Endothelial cell of umbilical vein (primary cell): ENCODE measurements around the gene AP4S1. TPM values are rescaled to one million over a fixed set of nuclear protein-coding genes. Genes with fewer than 3 reads are reported as not detected.

Experiments used
- BruUV-seq: library from RNA; stranded (reverse); fragments of 400-500 nt; replicated peaks from 2 replicates; lab custom pipeline; 2021; lab: Mats Ljungman, UMichigan
- CTCF ChIA-PET: fragments of 300-600, 350-600 bp; sonication (Branson Sonifier 250); formaldehyde crosslinking; loops from one replicate; lab custom pipeline; 2021; ENCODE audit warnings: antibody characterized with exemption, inconsistent platforms; lab: Charles Lee
- POLR2A ChIA-PET: fragments of 300-600, 350-600 bp; sonication (Branson Sonifier 250); formaldehyde crosslinking; loops from one replicate; lab custom pipeline; 2021; ENCODE audit warnings: antibody characterized with exemption, inconsistent platforms; lab: Charles Lee
- DNase-seq: peaks from one replicate; pipeline ENCODE4 v3.0.0-alpha.2; 2011; ENCODE audit warnings: low read depth, low spot score
- FAIRE-seq: peaks from 2 replicates; lab custom pipeline; 2011; peaks lifted over from hg19 to GRCh38; lab: Jason Lieb, UNC
- H2AFZ ChIP-seq: 2 replicates; pipeline ENCODE4 v1.6.0; 2012; ENCODE audit warnings: low read depth, low read length, control low read depth, inconsistent platforms
- H3K27ac ChIP-seq: 2 replicates; pipeline ENCODE4 v1.5.1; 2011; ENCODE audit warnings: low read depth, mild to moderate bottlenecking, control low read depth, low read length, moderate library complexity; ENCODE audit not compliant: insufficient read depth
- H3K27me3 ChIP-seq, 2 experiments: 2 replicates each; pipeline versions ENCODE4 v1.6.0 to v1.6.1; 2011; ENCODE audit warnings: low read length in 2 of 2, mixed read lengths in 1 of 2; ENCODE audit not compliant: control insufficient read depth in 2 of 2, insufficient read depth in 2 of 2
- H3K36me3 ChIP-seq, 2 experiments: 2 replicates in 1 of 2; 3 replicates in 1 of 2; pipeline ENCODE4 v1.5.1; 2011; ENCODE audit warnings: low read length in 2 of 2, mild to moderate bottlenecking in 1 of 2, moderate library complexity in 1 of 2; ENCODE audit not compliant: control insufficient read depth in 2 of 2, insufficient read depth in 2 of 2; ENCODE audit errors: extremely low read depth in 1 of 2
- H3K4me1 ChIP-seq: 3 replicates; pipeline ENCODE4 v1.5.1; 2011; ENCODE audit warnings: mild to moderate bottlenecking, low read length; ENCODE audit not compliant: control insufficient read depth, insufficient read depth; ENCODE audit errors: extremely low read depth
- H3K4me2 ChIP-seq: 2 replicates; pipeline ENCODE4 v1.6.1; 2011; ENCODE audit warnings: low read length, control low read depth, mixed read lengths; ENCODE audit not compliant: insufficient read depth
- H3K4me3 ChIP-seq, 3 experiments: fragments of 200-600 bp in 1 of 3; sonication (generic), shearing (Covaris generic) in 1 of 3; replicated peaks in 1 of 3; 2 replicates each; pipeline ENCODE4 v1.5.1; 2011 to 2016; ENCODE audit warnings: control low read depth in 3 of 3, low read length in 3 of 3, mild to moderate bottlenecking in 2 of 3, inconsistent platforms in 1 of 3, low read depth in 1 of 3, moderate library complexity in 1 of 3; ENCODE audit not compliant: insufficient read depth in 1 of 3
- H3K79me2 ChIP-seq: 2 replicates; pipeline ENCODE4 v1.6.0; 2012; ENCODE audit warnings: low read length, inconsistent platforms; ENCODE audit not compliant: control insufficient read depth, insufficient read depth
- H3K9ac ChIP-seq: replicated peaks from 2 replicates; pipeline ENCODE3; 2011; ENCODE audit warnings: low read length, control low read depth; ENCODE audit not compliant: insufficient read depth; ENCODE audit errors: extremely low read depth
- H3K9me1 ChIP-seq: replicated peaks from 3 replicates; pipeline ENCODE4 v1.6.0; 2011; ENCODE audit warnings: mild to moderate bottlenecking, low read length; ENCODE audit not compliant: control insufficient read depth, insufficient read depth; ENCODE audit errors: extremely low read depth
- H3K9me3 ChIP-seq: replicated peaks from 2 replicates; pipeline ENCODE4 v1.5.1; 2012; ENCODE audit warnings: low read length, inconsistent platforms; ENCODE audit not compliant: control insufficient read depth, insufficient read depth
- H4K20me1 ChIP-seq: replicated peaks from 2 replicates; pipeline ENCODE3; 2011; ENCODE audit warnings: mild to moderate bottlenecking, low read length; ENCODE audit not compliant: control insufficient read depth, insufficient read depth; ENCODE audit errors: extremely low read depth
- CTCF ChIP-seq, 2 donors: IDR thresholded peaks; 1 replicate in 1 of 2; 2 replicates in 1 of 2; pipeline ENCODE4 v1.5.1; 2011; ENCODE audit warnings: low read length in 2 of 2, mild to moderate bottlenecking in 2 of 2, moderate library complexity in 2 of 2, control low read depth in 1 of 2, inconsistent platforms in 1 of 2, low read depth in 1 of 2; ENCODE audit not compliant: insufficient read depth in 1 of 2; ENCODE audit errors: extremely low read depth in 1 of 2
- EZH2 ChIP-seq: IDR thresholded peaks from 2 replicates; pipeline ENCODE4 v1.6.1; 2012; ENCODE audit warnings: borderline replicate concordance, low read depth, mild to moderate bottlenecking, moderate library complexity, low read length, inconsistent platforms; ENCODE audit not compliant: severe bottlenecking
- FOS ChIP-seq: IDR thresholded peaks from 2 replicates; pipeline ENCODE4 v1.6.1; 2011; ENCODE audit warnings: mild to moderate bottlenecking, low read length, moderate library complexity, borderline replicate concordance; ENCODE audit not compliant: insufficient read depth
- GATA2 ChIP-seq: IDR thresholded peaks from 2 replicates; pipeline ENCODE4 v1.7.0; 2011; ENCODE audit warnings: low read depth, mild to moderate bottlenecking, moderate library complexity, mixed read lengths, low read length; ENCODE audit not compliant: insufficient read length, insufficient read depth
- JUN ChIP-seq: IDR thresholded peaks from 2 replicates; pipeline ENCODE4 v1.6.1; 2011; ENCODE audit warnings: borderline replicate concordance, low read depth; ENCODE audit not compliant: insufficient read length, insufficient read depth
- MAX ChIP-seq: IDR thresholded peaks from 2 replicates; pipeline ENCODE4 v1.6.1; 2011; ENCODE audit not compliant: insufficient read depth, insufficient read length
- MYC ChIP-seq: IDR thresholded peaks from one replicate; pipeline ENCODE4 v1.6.1; 2011; ENCODE audit warnings: mild to moderate bottlenecking, low read depth, low read length
- POLR2A ChIP-seq: IDR thresholded peaks from 2 replicates; pipeline ENCODE4 v1.6.1; 2012; ENCODE audit warnings: low read depth, mild to moderate bottlenecking, control low read depth, low read length
- POLR2AphosphoS5 ChIP-seq: IDR thresholded peaks from 2 replicates; pipeline ENCODE4 v1.6.1; 2012; ENCODE audit warnings: low read depth, mild to moderate bottlenecking, control low read depth, low read length, moderate library complexity; ENCODE audit not compliant: insufficient read depth
- dilution Hi-C: fragments of 300-500 bp; cut with MboI; formaldehyde crosslinking; loops from one replicate; pipeline ENCODE4 v1.15.0; 2019; ENCODE audit warnings: low sequenced_read_pairs; ENCODE audit not compliant: extremely low pct_ligation_motif_present
- intact Hi-C: fragments of 100-400 bp; cut with micrococcal nuclease; formaldehyde crosslinking; loops from one replicate; pipeline ENCODE4 v1.10.0; 2022
- polyA plus RNA-seq, 4 experiments: library from polyadenylated mRNA; depleted of rRNA in 3 of 4; stranded (reverse) in 3 of 4; unstranded in 1 of 4; fragments of >200 nt; gene quantifications; 2 replicates each; pipeline versions ENCODE4 v1.2.1 to v1.2.3, GENCODE V29; 2011 to 2012; ENCODE audit warnings: missing spikeins in 1 of 4
- total RNA-seq: library from RNA; stranded (reverse); gene quantifications from 2 replicates; pipeline ENCODE4 v1.2.3, GENCODE V29; 2021

Gene AP4S1
- total and polyA plus RNA-seq, 2 donors (not counting 3 experiments of a cell fraction or from before 2014, with no cell fraction given) = 2.8 to 7.2 TPM

- no peak overlapping the region for H3K4me3 ChIP-seq
- no peak overlapping the region for H2AFZ ChIP-seq
- H3K4me2 ChIP-seq = no peak overlapping the region
- dilution Hi-C loops = no loop called here
- CTCF ChIA-PET = interaction anchor here (1.2 to 2.0 kb wide), 2 partner anchors 9 to 29 kb away, joined by 3 to 7 read pairs; no protein-coding TSS in a partner anchor
- BruUV-seq = no TSS peak
- H3K4me1 ChIP-seq = no peaks in the 10 kb centered on the region
- no peak overlapping the region for H3K27ac ChIP-seq
- DNase-seq (no peak), FAIRE-seq (no peak)
- H3K9me3 ChIP-seq = no peaks in the 10 kb centered on the region
- POLR2A ChIA-PET = no interaction called here
- no peak for TF ChIP-seq EZH2
- no peak for TF ChIP-seq JUN
- TF ChIP-seq FOS = no peak
- TF ChIP-seq MAX = no peak
- no peak for TF ChIP-seq POLR2A
- no peak for TF ChIP-seq CTCF (IDR thresholded peaks at IDR 0.05; ENCODE audit: extremely low read depth in 1 of 2, insufficient read depth in 1 of 2, low read depth in 1 of 2, low read length in 2 of 2)
- TF ChIP-seq MYC = no peak
- TF ChIP-seq POLR2AphosphoS5 = no peak
- TF ChIP-seq GATA2 = no peak
- peaks cover 12% of the 10 kb centered on the region for H4K20me1 ChIP-seq
- H3K36me3 ChIP-seq = no peaks in the 10 kb centered on the region
- H3K79me2 ChIP-seq = peaks cover 77% of the 10 kb centered on the region
- H3K27me3 ChIP-seq = no peaks in the 10 kb centered on the region
- H3K9me1 ChIP-seq = no peaks in the 10 kb centered on the region
- no peak overlapping the region for H3K9ac ChIP-seq
- intact Hi-C loops = loop anchor here (1.0 kb wide), 1 partner anchor 93 kb away; no protein-coding TSS in a partner anchor
These were observed 39.7 kb upstream of the AP4S1 start for GRCh38 chr14:30985796-30986195.
